DOHH2 (cell line): ENCODE measurements around the gene CLK4.

ENCODE experiments used
- H3F3A ChIP-seq: fragments of 200-600 bp; sonication (generic), shearing (Covaris generic); 2 replicates; pipeline ENCODE4 v1.6.0; 2016; ENCODE audit warnings: antibody characterized with exemption, mild to moderate bottlenecking; ENCODE audit not compliant: control insufficient read depth, insufficient read depth
- H3K27ac ChIP-seq: fragments of 200-600 bp; sonication (generic); 2 replicates; pipeline ENCODE4 v1.5.1; 2014; ENCODE audit warnings: low read depth, mild to moderate bottlenecking, low read length, moderate library complexity
- H3K27me3 ChIP-seq: fragments of 200-600 bp; sonication (generic); 2 replicates; pipeline ENCODE4 v1.6.1; 2014; ENCODE audit warnings: mild to moderate bottlenecking, low read length, mixed read lengths; ENCODE audit not compliant: control insufficient read depth
- H3K36me3 ChIP-seq: fragments of 200-600 bp; sonication (generic); 2 replicates; pipeline ENCODE4 v1.6.1; 2014; ENCODE audit warnings: mild to moderate bottlenecking, low read length, moderate library complexity, mixed read lengths; ENCODE audit not compliant: control insufficient read depth
- H3K4me1 ChIP-seq: fragments of 200-600 bp; sonication (generic); 2 replicates; pipeline ENCODE4 v1.6.1; 2014; ENCODE audit warnings: mild to moderate bottlenecking, low read length, mixed read lengths; ENCODE audit not compliant: control insufficient read depth
- H3K4me2 ChIP-seq: fragments of 200-600 bp; sonication (generic); 2 replicates; pipeline ENCODE4 v1.6.0; 2014; ENCODE audit warnings: mild to moderate bottlenecking, low read length, moderate library complexity
- H3K4me3 ChIP-seq: fragments of 200-600 bp; sonication (generic); 2 replicates; pipeline ENCODE4 v1.5.1; 2014; ENCODE audit warnings: mild to moderate bottlenecking, low read length, mixed read lengths
- H3K79me2 ChIP-seq: fragments of 200-600 bp; sonication (generic); 2 replicates; pipeline ENCODE4 v1.6.1; 2014; ENCODE audit warnings: mild to moderate bottlenecking, low read length, mixed read lengths; ENCODE audit not compliant: control insufficient read depth
- H3K9me2 ChIP-seq: fragments of 200-600 bp; sonication (generic); replicated peaks from 2 replicates; pipeline ENCODE4 v1.6.1; 2014; ENCODE audit warnings: mild to moderate bottlenecking, low read length, mixed read lengths; ENCODE audit not compliant: control insufficient read depth
- H3K9me3 ChIP-seq: fragments of 200-600 bp; sonication (generic); 2 replicates; pipeline ENCODE4 v1.6.1; 2014; ENCODE audit warnings: antibody characterized with exemption, low read length, mixed read lengths; ENCODE audit not compliant: control insufficient read depth, insufficient read depth
- H4K20me1 ChIP-seq: fragments of 200-600 bp; sonication (generic); 2 replicates; pipeline ENCODE4 v1.6.0; 2014; ENCODE audit warnings: low read depth, mild to moderate bottlenecking, antibody characterized with exemption, low read length, moderate library complexity; ENCODE audit not compliant: control insufficient read depth, insufficient read depth
- CTCF ChIP-seq: fragments of 200-600 bp; sonication (generic); IDR thresholded peaks from one replicate; pipeline ENCODE4 v1.5.1; 2014; ENCODE audit warnings: antibody characterized with exemption, mild to moderate bottlenecking, low read depth, low read length; ENCODE audit not compliant: poor library complexity, severe bottlenecking
- EZH2phosphoT487 ChIP-seq: fragments of 200-600 bp; sonication (generic); IDR thresholded peaks from 2 replicates; pipeline ENCODE4 v1.6.1; 2017; ENCODE audit warnings: borderline replicate concordance, mild to moderate bottlenecking, antibody characterized with exemption, low read length, moderate library complexity, mixed read lengths

CLK4 gene

GRCh38 chr5:178563621-178564020, 63.2 kb downstream of the CLK4 start:
- Histone ChIP-seq H3K27ac (no peak overlapping the region), H3K79me2 (no peaks in the 10 kb centered on the region), H3K9me2 (no peaks in the 10 kb centered on the region), H3K4me3 (no peak overlapping the region), H3F3A (no peaks in the 10 kb centered on the region), H3K4me2 (no peak overlapping the region), H3K9me3 (no peaks in the 10 kb centered on the region), H3K36me3 (no peaks in the 10 kb centered on the region), H4K20me1 (no peaks in the 10 kb centered on the region), H3K27me3 (no peaks in the 10 kb centered on the region), H3K4me1 (no peaks in the 10 kb centered on the region)
- no peak for TF ChIP-seq CTCF
- TF ChIP-seq EZH2phosphoT487, result no peak

- no peak overlapping the region for H3K4me2 ChIP-seq
- H3K9me3 ChIP-seq, result no peaks in the 10 kb centered on the region
- no peak overlapping the region for H3K4me3 ChIP-seq
- no peaks in the 10 kb centered on the region for H3K36me3 ChIP-seq
- TF ChIP-seq CTCF (no peak), EZH2phosphoT487 (no peak)
- no peaks in the 10 kb centered on the region for H3K4me1 ChIP-seq
- H3K27me3 ChIP-seq, result no peaks in the 10 kb centered on the region
- no peaks in the 10 kb centered on the region for H3K9me2 ChIP-seq
- H3K27ac ChIP-seq, result no peak overlapping the region
- H4K20me1 ChIP-seq, result no peaks in the 10 kb centered on the region
- no peaks in the 10 kb centered on the region for H3K79me2 ChIP-seq
- H3F3A ChIP-seq, result no peaks in the 10 kb centered on the region
These were observed 65.0 kb downstream of the CLK4 start for GRCh38 chr5:178561746-178562264.

- H3K4me3 ChIP-seq, result no peak overlapping the region
- no peak overlapping the region for H3K27ac ChIP-seq
- TF ChIP-seq EZH2phosphoT487 (no peak), CTCF (no peak)
- H3K27me3 ChIP-seq, result no peaks in the 10 kb centered on the region
- H4K20me1 ChIP-seq, result no peaks in the 10 kb centered on the region
- H3K4me2 ChIP-seq, result no peak overlapping the region
- no peaks in the 10 kb centered on the region for H3K36me3 ChIP-seq
- H3K4me1 ChIP-seq, result no peaks in the 10 kb centered on the region
- H3K9me2 ChIP-seq, result no peaks in the 10 kb centered on the region
- H3K9me3 ChIP-seq, result no peaks in the 10 kb centered on the region
- no peaks in the 10 kb centered on the region for H3F3A ChIP-seq
- no peaks in the 10 kb centered on the region for H3K79me2 ChIP-seq
These were observed 65.9 kb downstream of the CLK4 start for GRCh38 chr5:178560911-178561310.

GRCh38 chr5:178557416-178557815, 69.4 kb downstream of the CLK4 start:
- no peak for TF ChIP-seq CTCF
- TF ChIP-seq EZH2phosphoT487, result no peak
- Histone ChIP-seq H3K27me3 (no peaks in the 10 kb centered on the region), H3K9me3 (no peaks in the 10 kb centered on the region), H3K4me3 (no peak overlapping the region), H3K4me1 (no peaks in the 10 kb centered on the region), H3F3A (no peaks in the 10 kb centered on the region), H3K9me2 (no peaks in the 10 kb centered on the region), H3K4me2 (no peak overlapping the region), H4K20me1 (no peaks in the 10 kb centered on the region), H3K27ac (no peak overlapping the region), H3K79me2 (no peaks in the 10 kb centered on the region), H3K36me3 (no peaks in the 10 kb centered on the region)
